Liver (tissue), 3 donors: ENCODE results near the gene ZC3H11A.

Experiments used
- CTCF ChIP-seq: fragments of 150-350 bp; IDR thresholded peaks from 2 replicates; pipeline ENCODE4 v1.5.1; 2017; ENCODE audit warnings: improper control_type of control experiment, low read depth, low read length; ENCODE audit not compliant: missing input control
- SP1 ChIP-seq: IDR thresholded peaks from 2 replicates; pipeline ENCODE4 v1.6.1; 2018; ENCODE audit warnings: antibody characterized with exemption, mild to moderate bottlenecking
- donor health status: healthy.
- donor health status: healthy.

- TF ChIP-seq CTCF (no peak), SP1 (no peak)
Measured at GRCh38 chr1:203826175-203826574, 30.8 kb downstream of the ZC3H11A start.
